Measurements from ENCODE around the gene SLC22A23.

The SLC22A23 gene

GRCh38 chr6:3341467-3341866, 115.4 kb downstream of the SLC22A23 start:
- H3K79me2 ChIP-seq (ENCODE audit: insufficient read depth, low read length) = no peaks in the 10 kb centered on the region
- DNase-seq (no peak), ATAC-seq (ENCODE audit: insufficient read depth, low read depth) (no peak)
- H3K9me3 ChIP-seq (ENCODE audit: insufficient read depth, low read length, severe bottlenecking) = no peaks in the 10 kb centered on the region
- no peak overlapping the region for H2AFZ ChIP-seq (ENCODE audit: low read depth, low read length)
- peaks cover 37% of the 10 kb centered on the region for H3K27me3 ChIP-seq (ENCODE audit: insufficient read depth, low read length, poor library complexity)
- 0 out of 2 replicates have a peak, but pooled peaks cover 3% of the 10 kb centered on the region for H4K20me1 ChIP-seq (ENCODE audit: insufficient read depth, low read length)
- H3K36me3 ChIP-seq (ENCODE audit: insufficient read depth, low read length) = no peaks in the 10 kb centered on the region
- no peak for TF ChIP-seq EZH2 (IDR thresholded peaks at IDR 0.05; ENCODE audit: borderline replicate concordance, low read depth, low read length, severe bottlenecking)
- TF ChIP-seq, protein P1, sequence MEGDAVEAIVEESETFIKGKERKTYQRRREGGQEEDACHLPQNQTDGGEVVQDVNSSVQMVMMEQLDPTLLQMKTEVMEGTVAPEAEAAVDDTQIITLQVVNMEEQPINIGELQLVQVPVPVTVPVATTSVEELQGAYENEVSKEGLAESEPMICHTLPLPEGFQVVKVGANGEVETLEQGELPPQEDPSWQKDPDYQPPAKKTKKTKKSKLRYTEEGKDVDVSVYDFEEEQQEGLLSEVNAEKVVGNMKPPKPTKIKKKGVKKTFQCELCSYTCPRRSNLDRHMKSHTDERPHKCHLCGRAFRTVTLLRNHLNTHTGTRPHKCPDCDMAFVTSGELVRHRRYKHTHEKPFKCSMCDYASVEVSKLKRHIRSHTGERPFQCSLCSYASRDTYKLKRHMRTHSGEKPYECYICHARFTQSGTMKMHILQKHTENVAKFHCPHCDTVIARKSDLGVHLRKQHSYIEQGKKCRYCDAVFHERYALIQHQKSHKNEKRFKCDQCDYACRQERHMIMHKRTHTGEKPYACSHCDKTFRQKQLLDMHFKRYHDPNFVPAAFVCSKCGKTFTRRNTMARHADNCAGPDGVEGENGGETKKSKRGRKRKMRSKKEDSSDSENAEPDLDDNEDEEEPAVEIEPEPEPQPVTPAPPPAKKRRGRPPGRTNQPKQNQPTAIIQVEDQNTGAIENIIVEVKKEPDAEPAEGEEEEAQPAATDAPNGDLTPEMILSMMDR (IDR thresholded peaks at IDR 0.05; ENCODE audit: borderline replicate concordance, extremely low read depth, low read length, poor library complexity, severe bottlenecking) = no peak
- H3K4me3 ChIP-seq (ENCODE audit: low read depth in 1 of 2, low read length in 2 of 2) = no peak overlapping the region
- H3K4me2 ChIP-seq (ENCODE audit: insufficient read depth, low read length) = no peak overlapping the region
- no peak overlapping the region for H3K9ac ChIP-seq (ENCODE audit: low read depth, low read length)
- no peaks in the 10 kb centered on the region for H3K4me1 ChIP-seq (ENCODE audit: insufficient read depth, low read length)
- H3K27ac ChIP-seq (ENCODE audit: low read length) = no peak overlapping the region

- TF ChIP-seq, protein P1 (IDR thresholded peaks at IDR 0.05; ENCODE audit: borderline replicate concordance, extremely low read depth, low read length, poor library complexity, severe bottlenecking) = no peak
- no peak for TF ChIP-seq EZH2 (IDR thresholded peaks at IDR 0.05; ENCODE audit: borderline replicate concordance, low read depth, low read length, severe bottlenecking)
- no peaks in the 10 kb centered on the region for H3K9me3 ChIP-seq (ENCODE audit: insufficient read depth, low read length, severe bottlenecking)
- H3K27ac ChIP-seq (ENCODE audit: low read length) = no peak overlapping the region
- H3K9ac ChIP-seq (ENCODE audit: low read depth, low read length) = no peak overlapping the region
- no peaks in the 10 kb centered on the region for H3K79me2 ChIP-seq (ENCODE audit: insufficient read depth, low read length)
- no peak for ATAC-seq (ENCODE audit: insufficient read depth, low read depth)
- no peak overlapping the region for H3K4me3 ChIP-seq (ENCODE audit: low read depth in 1 of 2, low read length in 2 of 2)
- H3K4me2 ChIP-seq (ENCODE audit: insufficient read depth, low read length) = no peak overlapping the region
- H2AFZ ChIP-seq (ENCODE audit: low read depth, low read length) = no peak overlapping the region
- no peak for DNase-seq
- H4K20me1 ChIP-seq (ENCODE audit: insufficient read depth, low read length) = 0 out of 2 replicates have a peak, but pooled peaks cover 3% of the 10 kb centered on the region
- no peaks in the 10 kb centered on the region for H3K4me1 ChIP-seq (ENCODE audit: insufficient read depth, low read length)
- peaks cover 33% of the 10 kb centered on the region for H3K27me3 ChIP-seq (ENCODE audit: insufficient read depth, low read length, poor library complexity)
- no peaks in the 10 kb centered on the region for H3K36me3 ChIP-seq (ENCODE audit: insufficient read depth, low read length)
These were observed 116.0 kb downstream of the SLC22A23 start for GRCh38 chr6:3340894-3341293.

GRCh38 chr6:3340358-3340802, 116.5 kb downstream of the SLC22A23 start:
- ATAC-seq (ENCODE audit: insufficient read depth, low read depth) = no peak
- Histone ChIP-seq H3K9ac (ENCODE audit: low read depth, low read length) (no peak overlapping the region), H3K9me3 (ENCODE audit: insufficient read depth, low read length, severe bottlenecking) (no peaks in the 10 kb centered on the region), H4K20me1 (ENCODE audit: insufficient read depth, low read length) (0 out of 2 replicates have a peak, but pooled peaks cover 3% of the 10 kb centered on the region), H3K27me3 (ENCODE audit: insufficient read depth, low read length, poor library complexity) (peaks cover 33% of the 10 kb centered on the region), H2AFZ (ENCODE audit: low read depth, low read length) (no peak overlapping the region), H3K4me1 (ENCODE audit: insufficient read depth, low read length) (no peaks in the 10 kb centered on the region), H3K36me3 (ENCODE audit: insufficient read depth, low read length) (no peaks in the 10 kb centered on the region), H3K79me2 (ENCODE audit: insufficient read depth, low read length) (no peaks in the 10 kb centered on the region), H3K4me3 (ENCODE audit: low read depth in 1 of 2, low read length in 2 of 2) (no peak overlapping the region), H3K27ac (ENCODE audit: low read length) (no peak overlapping the region), H3K4me2 (ENCODE audit: insufficient read depth, low read length) (no peak overlapping the region)
- no peak for TF ChIP-seq EZH2 (IDR thresholded peaks at IDR 0.05; ENCODE audit: borderline replicate concordance, low read depth, low read length, severe bottlenecking)
- TF ChIP-seq, protein P1 (IDR thresholded peaks at IDR 0.05; ENCODE audit: borderline replicate concordance, extremely low read depth, low read length, poor library complexity, severe bottlenecking) = no peak
- DNase-seq = no peak

Measured in DND-41 (cell line).